Endodermal cell (in vitro differentiated cells): ENCODE results near the gene KCNJ1. TPM values are rescaled to one million over a fixed set of nuclear protein-coding genes. Genes with fewer than 3 reads are reported as not detected.
A peak's percentile ranks its signal among the peaks of the same experiment; 100 is the strongest.

Experiments
- DNase-seq: peaks from one replicate; pipeline ENCODE4 v3.0.0-alpha.2; 2017
- H3K27ac ChIP-seq: 2 replicates; pipeline ENCODE4 v1.5.1; 2013; ENCODE audit warnings: mild to moderate bottlenecking, low read depth, low read length, moderate library complexity
- H3K27me3 ChIP-seq: 2 replicates; pipeline ENCODE4 v1.6.1; 2013; ENCODE audit warnings: mild to moderate bottlenecking, low read length, moderate library complexity; ENCODE audit not compliant: insufficient read depth, control insufficient read depth, poor library complexity, severe bottlenecking
- H3K36me3 ChIP-seq: 2 replicates; pipeline ENCODE4 v1.7.0; 2013; ENCODE audit warnings: mild to moderate bottlenecking, low read length, moderate library complexity; ENCODE audit not compliant: control insufficient read depth, insufficient read depth
- H3K4me1 ChIP-seq: one replicate; pipeline ENCODE4 v1.7.0; 2013; ENCODE audit warnings: low read length; ENCODE audit not compliant: control insufficient read depth, insufficient read depth
- H3K4me3 ChIP-seq: 2 replicates; pipeline ENCODE4 v1.5.1; 2013; ENCODE audit warnings: mild to moderate bottlenecking, low read length, moderate library complexity
- H3K9ac ChIP-seq: 2 replicates; pipeline ENCODE4 v1.6.1; 2013; ENCODE audit warnings: mild to moderate bottlenecking, low read length, moderate library complexity; ENCODE audit not compliant: poor library complexity, severe bottlenecking; ENCODE audit errors: extremely low read depth
- H3K9me3 ChIP-seq: 2 replicates; pipeline ENCODE4 v1.6.1; 2013; ENCODE audit warnings: mild to moderate bottlenecking, low read length, moderate library complexity; ENCODE audit not compliant: control insufficient read depth
- H3K27ac Mint-ChIP-seq: 2 replicates; pipeline ENCODE4 v1.8.0; 2020; ENCODE audit warnings: mixed read lengths
- H3K27me3 Mint-ChIP-seq: 2 replicates; pipeline ENCODE4 v1.8.0; 2021; ENCODE audit warnings: mild to moderate bottlenecking, mixed read lengths; ENCODE audit not compliant: insufficient read depth
- H3K36me3 Mint-ChIP-seq: 2 replicates; pipeline ENCODE4 v1.8.0; 2020; ENCODE audit warnings: low read depth, mixed read lengths
- H3K4me1 Mint-ChIP-seq: 2 replicates; pipeline ENCODE4 v1.8.0; 2020; ENCODE audit warnings: mixed read lengths
- H3K4me3 Mint-ChIP-seq: 2 replicates; pipeline ENCODE4 v1.8.0; 2020; ENCODE audit warnings: mild to moderate bottlenecking, moderate library complexity, mixed read lengths
- H3K9me3 Mint-ChIP-seq: 2 replicates; pipeline ENCODE4 v1.8.0; 2020; ENCODE audit warnings: mild to moderate bottlenecking, mixed read lengths
- WGBS, 2 experiments: methylation state at CpG; one replicate each; pipeline versions ENCODE4 v1.1.5 to v1.1.7; 2013; ENCODE audit warnings: missing lambda C conversion rate in 2 of 2, mixed read lengths in 1 of 2; ENCODE audit not compliant: insufficient coverage in 1 of 2, insufficient read length in 1 of 2; 5-methylcytosine and 5-hydroxymethylcytosine counted together
- total RNA-seq, 2 donors: library from RNA; stranded (reverse); fragmentation: NEBNext Ultra II Directional in 1 of 2; extraction: Animal tissue kit (Norgen Biotek cat#: 25700) in 1 of 2; gene quantifications; 2 replicates in 1 of 2; 3 replicates in 1 of 2; pipeline ENCODE4 v1.2.1, GENCODE V29; 2021
- TF ChIP-seq, protein P1 (sequence below): fragments of 200-600 bp; sonication (generic); conservative IDR thresholded peaks from 2 replicates; pipeline ENCODE4 v1.5.0; 2021; ENCODE audit warnings: antibody characterized with exemption, mild to moderate bottlenecking

Gene KCNJ1
- total RNA-seq, 2 donors from 2014 or later = not detected

GRCh38 chr11:128848815-128849455 lies 18.2 kb downstream of the KCNJ1 start:
- DNase-seq = peak; percentile 96
- Mint-ChIP-seq H3K9me3 (no peaks in the 10 kb centered on the region), H3K4me3 (no peak overlapping the region), H3K4me1 (no peaks in the 10 kb centered on the region), H3K27ac (no peak overlapping the region), H3K27me3 (peaks cover 2% of the 10 kb centered on the region), H3K36me3 (no peaks in the 10 kb centered on the region)
- TF ChIP-seq, protein P1, sequence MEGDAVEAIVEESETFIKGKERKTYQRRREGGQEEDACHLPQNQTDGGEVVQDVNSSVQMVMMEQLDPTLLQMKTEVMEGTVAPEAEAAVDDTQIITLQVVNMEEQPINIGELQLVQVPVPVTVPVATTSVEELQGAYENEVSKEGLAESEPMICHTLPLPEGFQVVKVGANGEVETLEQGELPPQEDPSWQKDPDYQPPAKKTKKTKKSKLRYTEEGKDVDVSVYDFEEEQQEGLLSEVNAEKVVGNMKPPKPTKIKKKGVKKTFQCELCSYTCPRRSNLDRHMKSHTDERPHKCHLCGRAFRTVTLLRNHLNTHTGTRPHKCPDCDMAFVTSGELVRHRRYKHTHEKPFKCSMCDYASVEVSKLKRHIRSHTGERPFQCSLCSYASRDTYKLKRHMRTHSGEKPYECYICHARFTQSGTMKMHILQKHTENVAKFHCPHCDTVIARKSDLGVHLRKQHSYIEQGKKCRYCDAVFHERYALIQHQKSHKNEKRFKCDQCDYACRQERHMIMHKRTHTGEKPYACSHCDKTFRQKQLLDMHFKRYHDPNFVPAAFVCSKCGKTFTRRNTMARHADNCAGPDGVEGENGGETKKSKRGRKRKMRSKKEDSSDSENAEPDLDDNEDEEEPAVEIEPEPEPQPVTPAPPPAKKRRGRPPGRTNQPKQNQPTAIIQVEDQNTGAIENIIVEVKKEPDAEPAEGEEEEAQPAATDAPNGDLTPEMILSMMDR = peak; percentile 99
- Histone ChIP-seq H3K9me3 (no peaks in the 10 kb centered on the region), H3K9ac (no peak overlapping the region), H3K4me1 (no peaks in the 10 kb centered on the region), H3K27me3 (no peaks in the 10 kb centered on the region), H3K4me3 (no peak overlapping the region), H3K27ac (no peak overlapping the region), H3K36me3 (no peaks in the 10 kb centered on the region)
- 36 to 63% methylated on average over 3 to 10 of the region's 10 CpGs for WGBS, 2 experiments

DNA sequence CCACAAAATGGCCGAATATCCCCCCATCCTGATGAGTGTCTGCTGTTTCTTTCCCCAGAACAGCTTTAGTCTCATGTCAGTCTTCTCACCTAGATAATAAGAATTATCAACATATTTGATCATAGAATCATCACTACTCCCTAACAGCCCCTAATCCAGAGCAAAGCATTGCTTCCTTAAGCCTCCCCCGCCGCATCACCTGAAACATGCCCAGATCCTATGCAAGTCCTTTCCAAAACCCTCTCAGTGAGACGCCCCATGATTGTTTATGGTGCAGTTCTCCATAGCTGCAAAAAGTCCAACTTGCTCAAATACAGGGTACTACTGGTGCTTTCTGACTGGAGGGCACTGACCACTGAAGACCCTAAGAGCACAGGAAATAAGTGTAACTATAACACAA lies 20.1 kb downstream of the KCNJ1 start:
- TF ChIP-seq, protein P1 = no peak
- Mint-ChIP-seq H3K36me3 (no peaks in the 10 kb centered on the region), H3K27me3 (peaks cover 2% of the 10 kb centered on the region), H3K4me1 (no peaks in the 10 kb centered on the region), H3K4me3 (no peak overlapping the region), H3K27ac (no peak overlapping the region), H3K9me3 (no peaks in the 10 kb centered on the region)
- no peak overlapping the region for H3K27ac ChIP-seq
- no peaks in the 10 kb centered on the region for H3K4me1 ChIP-seq
- 94 to 100% methylated on average over 4 of the region's 4 CpGs for WGBS, 2 experiments
- no peak overlapping the region for H3K9ac ChIP-seq
- DNase-seq = no peak
- H3K9me3 ChIP-seq = no peaks in the 10 kb centered on the region
- no peak overlapping the region for H3K4me3 ChIP-seq
- H3K27me3 ChIP-seq = no peaks in the 10 kb centered on the region
- H3K36me3 ChIP-seq = no peaks in the 10 kb centered on the region

DNA sequence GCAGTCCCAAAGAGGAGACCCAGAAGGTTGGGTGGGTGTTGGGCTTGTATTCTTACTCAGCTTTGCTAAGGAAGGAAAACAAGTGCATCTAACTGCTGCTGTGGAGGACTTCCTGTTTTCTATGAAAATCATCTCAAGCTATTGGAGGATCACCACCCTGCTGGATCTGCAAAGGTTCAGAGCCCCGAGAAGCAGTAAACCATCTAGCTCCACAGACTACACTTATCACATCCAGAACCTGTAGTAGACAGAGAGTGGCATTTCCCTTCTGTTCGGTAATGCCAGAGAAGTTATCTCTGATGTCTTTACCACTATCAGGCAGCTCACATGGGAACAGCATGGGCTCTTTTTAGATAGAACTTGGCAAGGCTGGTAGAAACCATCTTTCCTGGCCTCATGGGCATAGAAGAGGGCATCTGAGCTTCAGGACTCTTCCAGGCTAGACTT lies 21.7 kb downstream of the KCNJ1 start:
- H3K9me3 Mint-ChIP-seq = no peaks in the 10 kb centered on the region
- no peaks in the 10 kb centered on the region for H3K9me3 ChIP-seq
- H3K27me3 Mint-ChIP-seq = peaks cover 2% of the 10 kb centered on the region
- WGBS, 2 experiments = 82 to 95% methylated on average over 1 to 2 of the region's 2 CpGs
- no peak overlapping the region for H3K27ac Mint-ChIP-seq
- no peak overlapping the region for H3K4me3 ChIP-seq
- no peak overlapping the region for H3K9ac ChIP-seq
- no peaks in the 10 kb centered on the region for H3K36me3 ChIP-seq
- H3K27ac ChIP-seq = no peak overlapping the region
- no peaks in the 10 kb centered on the region for H3K4me1 Mint-ChIP-seq
- no peak for DNase-seq
- H3K36me3 Mint-ChIP-seq = no peaks in the 10 kb centered on the region
- no peaks in the 10 kb centered on the region for H3K4me1 ChIP-seq
- TF ChIP-seq, protein P1 = no peak
- H3K4me3 Mint-ChIP-seq = no peak overlapping the region
- no peaks in the 10 kb centered on the region for H3K27me3 ChIP-seq
